Measurements from ENCODE around the gene SIRT6.
"Not testable (repeated sequence)": the region's sequence is repeated elsewhere in the genome, so short reads cannot be mapped to it uniquely, and the experiment has no call there.

SIRT6 gene

GRCh38 chr19:4196587-4197148 lies 14.3 kb upstream of the SIRT6 start:
- Histone ChIP-seq H3K36me3 (ENCODE audit: insufficient read depth, low read length) (no peaks in the 10 kb centered on the region), H3K27ac (no peak overlapping the region), H3K9me3 (ENCODE audit: low read depth, low read length) (no peaks in the 10 kb centered on the region), H3K9ac (ENCODE audit: insufficient read length) (no peak overlapping the region), H3K4me3 (no peak overlapping the region)
- TF ChIP-seq FOXP2 (optimal IDR thresholded peaks at IDR 0.05; ENCODE audit: control extremely low read depth, extremely low read length, insufficient read depth) (no peak), EZH2 (IDR thresholded peaks at IDR 0.05) (no peak), POLR2AphosphoS5 (IDR thresholded peaks at IDR 0.05; ENCODE audit: borderline replicate concordance, low read depth, low read length) (no peak)
- DNase-seq (ENCODE audit: low read depth, low spot score), result no peak

DNA sequence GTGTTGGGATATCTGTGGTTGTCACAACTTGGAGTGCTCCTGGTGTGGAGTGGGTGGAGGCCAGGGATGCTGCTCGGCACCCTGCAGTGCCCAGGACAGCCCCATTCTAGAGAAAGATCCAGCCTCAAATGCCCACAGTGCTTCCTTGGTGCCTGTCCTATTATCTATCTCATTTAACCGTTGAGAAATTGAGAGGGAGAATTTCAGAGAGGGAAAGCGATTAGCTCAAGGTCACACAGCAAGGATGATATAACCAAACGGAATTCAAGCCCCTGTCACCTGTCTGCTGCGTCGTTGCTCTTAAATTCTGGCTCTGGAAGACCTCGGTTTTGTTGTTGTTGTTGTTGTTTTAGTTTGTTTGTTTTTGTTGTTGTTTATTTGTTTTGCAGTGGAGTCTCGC lies 13.6 kb upstream of the SIRT6 start:
- Histone ChIP-seq H3K4me3 (no peak overlapping the region), H3K9ac (ENCODE audit: insufficient read length) (no peak overlapping the region), H3K27ac (no peak overlapping the region), H3K36me3 (ENCODE audit: insufficient read depth, low read length) (no peaks in the 10 kb centered on the region), H3K9me3 (ENCODE audit: low read depth, low read length) (no peaks in the 10 kb centered on the region)
- TF ChIP-seq FOXP2 (optimal IDR thresholded peaks at IDR 0.05; ENCODE audit: control extremely low read depth, extremely low read length, insufficient read depth) (no peak), EZH2 (IDR thresholded peaks at IDR 0.05) (no peak), POLR2AphosphoS5 (IDR thresholded peaks at IDR 0.05; ENCODE audit: borderline replicate concordance, low read depth, low read length) (no peak)
- DNase-seq (ENCODE audit: low read depth, low spot score), result no peak

DNA sequence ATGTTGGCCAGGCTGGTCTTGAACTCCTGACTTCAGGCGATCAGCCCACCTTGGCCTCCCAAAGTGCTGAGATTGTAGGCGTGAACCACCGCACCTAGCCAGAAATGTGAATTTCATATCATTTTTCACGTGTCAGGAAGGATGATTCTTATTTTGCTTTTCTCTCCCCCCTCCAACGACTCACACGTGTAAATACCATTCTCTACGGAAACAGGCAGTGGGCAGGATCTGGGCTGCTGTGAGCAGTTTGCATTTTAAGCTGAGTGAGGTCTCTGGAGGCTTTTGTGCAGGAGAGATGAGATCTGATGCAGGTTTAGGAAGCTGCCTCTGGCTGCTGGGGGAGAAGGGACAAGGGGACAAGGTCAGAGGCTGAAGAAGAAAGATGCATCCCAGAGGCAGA lies 12.0 kb upstream of the SIRT6 start:
- Histone ChIP-seq H3K4me3 (peak overlapping the region; percentile 33), H3K27ac (peak overlapping the region; percentile 86), H3K36me3 (ENCODE audit: insufficient read depth, low read length) (no peaks in the 10 kb centered on the region), H3K9me3 (ENCODE audit: low read depth, low read length) (no peaks in the 10 kb centered on the region), H3K9ac (ENCODE audit: insufficient read length) (peak overlapping the region; percentile 20)
- TF ChIP-seq POLR2AphosphoS5 (IDR thresholded peaks at IDR 0.05; ENCODE audit: borderline replicate concordance, low read depth, low read length), result no peak
- TF ChIP-seq FOXP2 (optimal IDR thresholded peaks at IDR 0.05; ENCODE audit: control extremely low read depth, extremely low read length, insufficient read depth), result no peak
- no peak for TF ChIP-seq EZH2 (IDR thresholded peaks at IDR 0.05)
- DNase-seq (ENCODE audit: low read depth, low spot score), result no peak

GRCh38 chr19:4192537-4192936 lies 10.2 kb upstream of the SIRT6 start:
- not testable (repeated sequence) for H3K9ac ChIP-seq (ENCODE audit: insufficient read length); H3K4me3 ChIP-seq; H3K27ac ChIP-seq; DNase-seq (ENCODE audit: low read depth, low spot score); H3K36me3 ChIP-seq (ENCODE audit: insufficient read depth, low read length); H3K9me3 ChIP-seq (ENCODE audit: low read depth, low read length)

GRCh38 chr19:4189641-4190040 lies 7.3 kb upstream of the SIRT6 start:
- Histone ChIP-seq H3K9me3 (ENCODE audit: low read depth, low read length) (no peaks in the 10 kb centered on the region), H3K27ac (no peak overlapping the region), H3K36me3 (ENCODE audit: insufficient read depth, low read length) (no peaks in the 10 kb centered on the region), H3K4me3 (no peak overlapping the region), H3K9ac (ENCODE audit: insufficient read length) (no peak overlapping the region)
- no peak for TF ChIP-seq FOXP2 (optimal IDR thresholded peaks at IDR 0.05; ENCODE audit: control extremely low read depth, extremely low read length, insufficient read depth)
- no peak for TF ChIP-seq POLR2AphosphoS5 (IDR thresholded peaks at IDR 0.05; ENCODE audit: borderline replicate concordance, low read depth, low read length)
- no peak for TF ChIP-seq EZH2 (IDR thresholded peaks at IDR 0.05)
- DNase-seq (ENCODE audit: low read depth, low spot score), result no peak

- no peaks in the 10 kb centered on the region for H3K36me3 ChIP-seq (ENCODE audit: insufficient read depth, low read length)
- no peak for TF ChIP-seq EZH2 (IDR thresholded peaks at IDR 0.05)
- no peak for TF ChIP-seq FOXP2 (optimal IDR thresholded peaks at IDR 0.05; ENCODE audit: control extremely low read depth, extremely low read length, insufficient read depth)
- H3K27ac ChIP-seq, result no peak overlapping the region
- DNase-seq (ENCODE audit: low read depth, low spot score), result no peak
- no peaks in the 10 kb centered on the region for H3K9me3 ChIP-seq (ENCODE audit: low read depth, low read length)
- H3K9ac ChIP-seq (ENCODE audit: insufficient read length), result no peak overlapping the region
- H3K4me3 ChIP-seq, result no peak overlapping the region
Measured at GRCh38 chr19:4187313-4188122, 5.2 kb upstream of the SIRT6 start.

- no peaks in the 10 kb centered on the region for H3K36me3 ChIP-seq (ENCODE audit: insufficient read depth, low read length)
- TF ChIP-seq POLR2AphosphoS5 (IDR thresholded peaks at IDR 0.05; ENCODE audit: borderline replicate concordance, low read depth, low read length) (no peak), EZH2 (IDR thresholded peaks at IDR 0.05) (no peak), FOXP2 (optimal IDR thresholded peaks at IDR 0.05; ENCODE audit: control extremely low read depth, extremely low read length, insufficient read depth) (no peak)
- H3K9me3 ChIP-seq (ENCODE audit: low read depth, low read length), result no peaks in the 10 kb centered on the region
- H3K4me3 ChIP-seq, result no peak overlapping the region
- peak; percentile 34 for DNase-seq (ENCODE audit: low read depth, low spot score)
- H3K9ac ChIP-seq (ENCODE audit: insufficient read length), result no peak overlapping the region
- no peak overlapping the region for H3K27ac ChIP-seq
Measured at GRCh38 chr19:4186087-4186993, 4.0 kb upstream of the SIRT6 start.

DNA sequence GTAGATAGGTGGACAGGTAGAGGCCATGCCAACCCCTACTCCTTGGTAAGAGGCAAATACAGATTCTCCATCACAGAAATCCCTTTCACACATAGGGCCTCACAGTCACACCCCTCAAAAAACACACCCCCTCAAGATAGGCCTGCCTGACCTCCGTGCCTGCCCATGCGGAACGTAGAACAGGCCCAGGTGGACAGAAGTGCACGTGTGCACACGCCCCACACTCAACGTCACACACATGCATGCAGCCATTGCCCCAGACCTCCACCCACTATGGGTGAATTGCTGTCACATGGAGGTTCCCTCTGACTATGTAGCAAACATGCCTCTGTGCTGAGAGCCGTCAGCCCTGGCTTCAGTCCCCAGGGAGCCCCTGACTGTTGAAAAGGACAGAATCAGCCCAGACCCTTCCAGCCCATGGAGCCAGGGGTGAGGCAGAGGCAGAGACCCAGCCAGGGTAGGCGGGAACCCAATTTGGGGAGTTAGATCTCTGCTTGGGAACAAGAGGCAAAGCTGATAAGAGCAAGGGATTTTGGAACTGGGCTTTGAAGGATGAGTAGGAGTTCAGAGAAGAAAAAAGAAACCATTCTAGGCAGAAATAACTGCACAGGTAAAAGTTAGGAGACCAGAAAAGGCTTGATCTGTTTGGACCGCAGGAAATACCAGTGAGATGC lies 3.2 kb upstream of the SIRT6 start:
- no peak overlapping the region for H3K27ac ChIP-seq
- H3K9ac ChIP-seq (ENCODE audit: insufficient read length), result no peak overlapping the region
- H3K9me3 ChIP-seq (ENCODE audit: low read depth, low read length), result no peaks in the 10 kb centered on the region
- no peak for DNase-seq (ENCODE audit: low read depth, low spot score)
- no peak for TF ChIP-seq FOXP2 (optimal IDR thresholded peaks at IDR 0.05; ENCODE audit: control extremely low read depth, extremely low read length, insufficient read depth)
- TF ChIP-seq EZH2 (IDR thresholded peaks at IDR 0.05), result no peak
- no peak for TF ChIP-seq POLR2AphosphoS5 (IDR thresholded peaks at IDR 0.05; ENCODE audit: borderline replicate concordance, low read depth, low read length)
- peaks cover 3% of the 10 kb centered on the region; the same call in 1 of the 2 replicates for H3K36me3 ChIP-seq (ENCODE audit: insufficient read depth, low read length)
- no peak overlapping the region for H3K4me3 ChIP-seq
